HG03565 (cell line): Measurements from ENCODE around the gene CCDC197.

ENCODE experiments used
- ATAC-seq: cut with Tn5 transposase; IDR thresholded peaks from one replicate; pipeline ENCODE4 v1.9.1; 2021; ENCODE audit warnings: mild to moderate bottlenecking, moderate library complexity; ENCODE audit not compliant: unreplicated experiment

The CCDC197 gene

GRCh38 chr14:94054936-94055335 lies 57.8 kb downstream of the CCDC197 start:
- no peak for ATAC-seq

- peak; percentile 71 for ATAC-seq
These were observed 59.6 kb downstream of the CCDC197 start for GRCh38 chr14:94056579-94057308.

DNA sequence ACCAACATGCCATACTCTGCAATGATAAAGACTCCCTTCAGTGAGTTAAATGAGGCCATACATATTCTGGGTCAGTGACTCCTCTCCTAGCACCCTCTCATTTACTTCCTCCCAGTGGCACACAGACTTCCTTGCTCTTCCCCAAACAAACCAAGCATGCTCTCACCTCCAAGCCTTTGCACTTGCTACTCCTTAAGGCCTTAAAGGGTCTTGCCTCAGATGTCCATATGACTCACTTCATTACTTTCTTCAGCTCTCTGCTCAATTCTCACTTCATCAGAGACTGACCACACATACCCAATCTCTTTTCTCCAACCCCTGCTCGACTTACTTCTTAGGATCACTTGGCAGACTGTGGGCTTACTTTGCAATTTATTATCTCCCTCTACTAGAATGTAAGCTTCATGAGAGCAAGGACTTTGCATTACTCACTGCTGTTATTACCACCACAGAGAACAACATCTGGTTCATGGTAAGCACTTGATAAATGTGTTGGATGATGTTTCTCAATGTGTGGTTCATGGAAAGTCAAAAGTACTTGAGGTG lies 61.1 kb downstream of the CCDC197 start:
- no peak for ATAC-seq
